Tibial nerve (tissue), 4 donors: ENCODE measurements around the gene SPRR2B. TPM values are rescaled to one million over a fixed set of nuclear protein-coding genes. Genes with fewer than 3 reads are reported as not detected.

Source experiments
- DNase-seq, 2 donors: peaks; one replicate each; pipeline ENCODE4 v3.0.0-alpha.2; 2019; ENCODE audit warnings: low spot score in 2 of 2
- H3K27ac ChIP-seq, 4 donors: fragments of 200-600 bp; sonication (generic) in 3 of 4; one replicate each; pipeline ENCODE4 v1.5.1; 2017 to 2019; ENCODE audit warnings: mild to moderate bottlenecking in 1 of 4
- H3K27me3 ChIP-seq, 2 donors: fragments of 200-600 bp; sonication (generic) in 1 of 2; one replicate each; pipeline versions ENCODE4 v1.5.1 to v1.6.0; 2017 to 2019
- H3K36me3 ChIP-seq, 3 donors: fragments of 200-600 bp; sonication (generic); one replicate each; pipeline ENCODE4 v1.5.1; 2018 to 2019
- H3K4me1 ChIP-seq, 4 donors: fragments of 200-600 bp; sonication (generic) in 3 of 4; one replicate each; pipeline ENCODE4 v1.5.1; 2017 to 2019
- H3K4me3 ChIP-seq, 4 donors: fragments of 200-600 bp; sonication (generic) in 3 of 4; one replicate each; pipeline ENCODE4 v1.5.1; 2017 to 2019; ENCODE audit warnings: mild to moderate bottlenecking in 1 of 4, moderate library complexity in 1 of 4
- H3K9me3 ChIP-seq, 4 donors: fragments of 200-600 bp; sonication (generic) in 3 of 4; one replicate each; pipeline ENCODE4 v1.5.1; 2017 to 2019
- EP300 ChIP-seq, 2 donors: sonication (generic); formaldehyde crosslinking; IDR thresholded peaks; one replicate each; pipeline ENCODE4 v1.6.1; 2017; ENCODE audit warnings: antibody characterized with exemption in 2 of 2, mild to moderate bottlenecking in 1 of 2
- POLR2A ChIP-seq, 2 donors: fragments of 450-650 bp; IDR thresholded peaks; one replicate each; pipeline ENCODE4 v1.6.1; 2017; ENCODE audit warnings: antibody characterized with exemption in 2 of 2, mild to moderate bottlenecking in 2 of 2, moderate library complexity in 2 of 2
- WGBS, 2 donors: methylation state at CpG; one replicate each; pipeline ENCODE4 v1.1.5; 2018; 5-methylcytosine and 5-hydroxymethylcytosine counted together
- total RNA-seq, 4 donors: library from RNA; depleted of rRNA; stranded (reverse); fragments of >200 nt; gene quantifications; one replicate each; pipeline ENCODE4 v1.1.0, GENCODE V29; 2016
- TF ChIP-seq, protein P1 (sequence below), 5 experiments: fragments of 200-600 bp in 3 of 5; fragments of 450-650 bp in 2 of 5; sonication (generic) in 3 of 5; IDR thresholded peaks; one replicate each; pipeline ENCODE4 v1.5.1; 2016 to 2019; ENCODE audit warnings: antibody characterized with exemption in 5 of 5, mild to moderate bottlenecking in 3 of 5, moderate library complexity in 2 of 5

The SPRR2B gene
- total RNA-seq, 4 donors from 2014 or later = not detected

DNA sequence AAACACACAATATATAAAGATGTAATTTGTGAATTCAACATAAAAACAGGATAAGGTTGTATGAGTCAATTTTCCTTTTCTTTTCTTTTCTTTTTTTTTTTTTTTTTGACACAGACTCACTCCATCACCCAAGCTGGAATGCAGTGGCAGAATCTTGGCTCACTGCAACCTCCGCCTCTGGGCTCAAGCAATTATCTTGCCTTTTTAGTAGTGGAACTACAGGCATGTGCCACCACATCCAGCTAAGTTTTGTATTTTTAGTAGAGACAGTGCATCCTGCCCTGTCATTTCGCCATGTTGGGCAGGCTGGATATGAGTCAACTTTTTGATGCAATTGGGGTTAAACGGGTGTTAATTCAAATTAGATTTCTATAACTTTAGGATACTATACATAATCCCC, 10.3 kb upstream of the SPRR2B start:
- TF ChIP-seq POLR2A (IDR thresholded peaks at IDR 0.05) = no peak
- TF ChIP-seq EP300 (IDR thresholded peaks at IDR 0.05) = no peak
- TF ChIP-seq, protein P1, sequence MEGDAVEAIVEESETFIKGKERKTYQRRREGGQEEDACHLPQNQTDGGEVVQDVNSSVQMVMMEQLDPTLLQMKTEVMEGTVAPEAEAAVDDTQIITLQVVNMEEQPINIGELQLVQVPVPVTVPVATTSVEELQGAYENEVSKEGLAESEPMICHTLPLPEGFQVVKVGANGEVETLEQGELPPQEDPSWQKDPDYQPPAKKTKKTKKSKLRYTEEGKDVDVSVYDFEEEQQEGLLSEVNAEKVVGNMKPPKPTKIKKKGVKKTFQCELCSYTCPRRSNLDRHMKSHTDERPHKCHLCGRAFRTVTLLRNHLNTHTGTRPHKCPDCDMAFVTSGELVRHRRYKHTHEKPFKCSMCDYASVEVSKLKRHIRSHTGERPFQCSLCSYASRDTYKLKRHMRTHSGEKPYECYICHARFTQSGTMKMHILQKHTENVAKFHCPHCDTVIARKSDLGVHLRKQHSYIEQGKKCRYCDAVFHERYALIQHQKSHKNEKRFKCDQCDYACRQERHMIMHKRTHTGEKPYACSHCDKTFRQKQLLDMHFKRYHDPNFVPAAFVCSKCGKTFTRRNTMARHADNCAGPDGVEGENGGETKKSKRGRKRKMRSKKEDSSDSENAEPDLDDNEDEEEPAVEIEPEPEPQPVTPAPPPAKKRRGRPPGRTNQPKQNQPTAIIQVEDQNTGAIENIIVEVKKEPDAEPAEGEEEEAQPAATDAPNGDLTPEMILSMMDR (IDR thresholded peaks at IDR 0.05) = no peak
- Histone ChIP-seq H3K36me3 (no peaks in the 10 kb centered on the region), H3K4me1 (no peaks in the 10 kb centered on the region), H3K9me3 (peaks cover 0 to 14% (median 0%) of the 10 kb centered on the region in 4 donors), H3K27me3 (no peaks in the 10 kb centered on the region), H3K4me3 (no peak overlapping the region), H3K27ac (no peak overlapping the region)
- DNase-seq = no peak
- 87 to 89% methylated on average over 3 of the region's 3 CpGs for WGBS, 2 donors

DNA sequence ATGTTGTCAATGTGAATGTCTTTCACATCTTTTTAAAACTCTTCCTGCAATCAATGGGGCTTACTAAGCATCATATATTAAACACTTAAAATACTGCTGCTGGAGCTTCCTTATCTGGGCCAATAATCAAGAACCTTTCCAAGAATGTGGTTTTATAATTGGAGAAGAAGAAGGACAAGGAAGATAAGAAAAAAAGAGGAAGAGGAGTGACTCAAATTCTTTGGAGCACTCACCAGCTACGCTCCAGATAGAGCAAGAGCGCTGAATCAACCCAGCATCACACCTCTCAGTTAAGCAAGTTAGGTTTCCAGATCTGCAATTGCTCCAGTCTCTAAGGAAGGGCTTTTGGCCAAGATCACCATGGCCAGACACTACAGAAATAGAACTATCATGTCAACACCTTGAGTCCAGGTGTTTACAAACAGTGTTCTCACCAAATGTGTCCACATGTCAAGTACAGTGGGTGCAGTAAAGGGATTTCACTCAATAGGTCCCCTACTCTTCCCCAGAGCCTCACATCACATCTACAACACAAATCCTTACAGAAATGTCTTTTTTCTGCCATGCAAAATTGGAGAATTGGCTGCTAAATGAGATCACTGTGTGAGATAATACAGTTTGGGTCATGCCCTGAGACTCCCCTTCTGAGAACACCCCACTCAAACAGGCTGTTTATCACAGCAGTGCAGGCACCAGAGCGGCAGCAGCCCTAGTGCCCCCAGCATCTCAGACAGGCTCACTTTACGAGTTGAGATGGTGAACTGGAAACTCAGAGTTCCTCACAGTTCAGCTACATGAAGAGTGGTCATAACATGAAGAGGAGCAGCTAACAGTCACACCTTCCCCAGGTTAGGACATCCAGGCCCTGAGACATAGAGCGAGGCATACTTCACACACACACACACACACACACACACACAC, 1.7 kb upstream of the SPRR2B start:
- no peaks in the 10 kb centered on the region for H3K4me1 ChIP-seq
- no peaks in the 10 kb centered on the region for H3K9me3 ChIP-seq
- H3K36me3 ChIP-seq = no peaks in the 10 kb centered on the region
- 73 to 75% methylated on average over 5 of the region's 5 CpGs for WGBS, 2 donors
- no peak overlapping the region for H3K27ac ChIP-seq
- no peak overlapping the region for H3K4me3 ChIP-seq
- no peaks in the 10 kb centered on the region for H3K27me3 ChIP-seq
- TF ChIP-seq EP300 (IDR thresholded peaks at IDR 0.05) (no peak), POLR2A (IDR thresholded peaks at IDR 0.05) (no peak)
- TF ChIP-seq, protein P1 (IDR thresholded peaks at IDR 0.05) = no peak
- DNase-seq = no peak

DNA sequence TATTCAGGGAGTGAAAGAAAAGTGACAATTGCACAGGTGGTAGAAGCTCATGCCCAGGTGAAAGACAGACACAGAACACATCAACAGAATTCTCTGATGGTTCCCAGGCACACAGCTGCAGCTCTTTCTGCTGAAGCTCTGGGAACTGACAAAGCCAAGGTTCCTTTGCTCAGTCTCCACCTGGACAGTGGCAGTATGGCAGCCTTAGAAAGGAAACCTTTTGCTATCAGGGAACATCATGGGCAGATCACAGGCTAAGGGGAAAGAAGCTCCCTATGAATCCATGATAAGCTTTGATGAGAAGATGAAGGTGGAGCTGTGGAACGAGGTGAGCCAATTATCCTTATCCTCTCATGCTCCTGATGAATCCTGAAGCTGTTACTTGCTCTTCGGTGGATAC, 1.2 kb downstream of the SPRR2B start:
- Histone ChIP-seq H3K27ac (no peak overlapping the region), H3K27me3 (no peaks in the 10 kb centered on the region), H3K4me1 (no peaks in the 10 kb centered on the region), H3K9me3 (no peaks in the 10 kb centered on the region), H3K4me3 (no peak overlapping the region), H3K36me3 (no peaks in the 10 kb centered on the region)
- 70 to 76% methylated on average over 2 of the region's 2 CpGs for WGBS, 2 donors
- TF ChIP-seq, protein P1 (IDR thresholded peaks at IDR 0.05) = no peak
- no peak for TF ChIP-seq EP300 (IDR thresholded peaks at IDR 0.05)
- no peak for TF ChIP-seq POLR2A (IDR thresholded peaks at IDR 0.05)
- no peak for DNase-seq

DNA sequence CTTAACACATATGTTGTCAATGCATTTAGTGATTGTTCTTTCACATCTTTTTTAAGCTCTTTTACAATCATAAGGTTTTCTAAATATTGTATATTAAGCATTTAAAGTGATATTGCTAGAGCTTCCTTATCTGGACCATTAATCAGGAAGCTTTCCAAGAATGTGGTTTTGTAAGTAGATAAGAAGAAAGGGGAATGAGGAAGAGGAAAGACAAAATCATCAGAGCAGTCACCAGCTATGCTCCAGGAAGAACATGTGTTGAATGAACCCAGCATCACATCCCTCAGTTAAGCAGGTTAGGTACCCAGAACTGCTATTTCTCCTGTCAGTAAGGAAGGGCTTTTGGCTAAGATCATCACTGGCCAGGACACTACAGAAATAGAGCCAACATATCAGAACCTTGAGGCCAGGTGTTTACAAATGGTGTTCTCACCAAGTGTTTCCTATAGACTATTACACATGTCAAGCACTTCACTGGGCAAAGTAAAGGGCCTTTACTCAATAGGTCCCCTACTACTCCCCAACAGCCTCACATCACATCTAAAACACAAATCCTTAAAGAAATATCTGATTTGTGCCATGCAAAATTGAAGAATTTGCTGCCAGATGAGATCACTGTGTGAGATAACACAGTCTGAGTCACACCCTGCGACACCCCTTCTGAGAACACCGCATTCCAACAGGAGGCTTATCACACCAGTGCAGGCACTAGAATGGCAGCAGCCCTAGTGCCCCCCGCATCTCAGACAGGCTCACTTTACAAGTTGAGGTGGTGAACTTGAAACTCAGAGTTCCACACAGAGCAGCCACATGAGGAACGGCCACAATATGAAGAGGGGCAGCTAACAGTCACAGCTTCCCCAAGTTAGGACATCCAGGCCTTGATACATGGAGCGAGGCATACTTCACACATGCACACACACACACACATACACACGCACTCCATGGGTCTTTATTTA, 12.3 kb downstream of the SPRR2B start:
- no peak for DNase-seq
- H3K36me3 ChIP-seq = no peaks in the 10 kb centered on the region
- H3K27me3 ChIP-seq = no peaks in the 10 kb centered on the region
- H3K4me1 ChIP-seq = no peaks in the 10 kb centered on the region
- no peak overlapping the region for H3K27ac ChIP-seq
- WGBS, 2 donors = 72 to 84% methylated on average over 6 of the region's 6 CpGs
- H3K9me3 ChIP-seq = peaks cover 0 to under 1% (median 0%) of the 10 kb centered on the region in 4 donors
- no peak overlapping the region for H3K4me3 ChIP-seq
- no peak for TF ChIP-seq POLR2A (IDR thresholded peaks at IDR 0.05)
- TF ChIP-seq EP300 (IDR thresholded peaks at IDR 0.05) = no peak
- TF ChIP-seq, protein P1 (IDR thresholded peaks at IDR 0.05) = no peak
